ENCODE data around the gene ATP2A1.

DNA sequence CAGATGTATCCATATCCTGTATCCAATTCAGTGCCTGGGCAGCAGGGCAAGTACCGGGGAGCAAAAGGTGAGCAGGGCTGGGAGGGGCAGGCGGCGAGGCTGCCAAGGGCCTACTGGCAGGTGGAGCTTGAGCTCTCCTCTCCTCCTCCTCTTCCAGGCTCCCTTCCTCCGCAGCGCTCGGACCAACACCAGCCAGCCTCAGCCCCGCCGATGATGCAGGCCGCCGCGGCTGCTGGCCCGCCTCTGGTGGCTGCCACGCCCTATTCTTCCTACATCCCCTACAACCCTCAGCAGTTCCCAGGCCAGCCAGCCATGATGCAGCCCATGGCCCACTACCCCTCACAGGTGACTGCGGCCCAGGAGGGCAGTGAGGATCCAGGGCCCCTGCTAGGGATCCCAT is 43.9 kb upstream of the ATP2A1 start:
- TF ChIP-seq CTCF (IDR thresholded peaks at IDR 0.05) (no peak), POLR2AphosphoS5 (IDR thresholded peaks at IDR 0.05) (no peak), POLR2A (IDR thresholded peaks at IDR 0.05) (no peak)
